ENCODE data around the gene RIN3. TPM values are rescaled to one million over a fixed set of nuclear protein-coding genes. Genes with fewer than 3 reads are reported as not detected.

RIN3 gene
- total and polyA plus RNA-seq, 12 donors, result 3.9 to 63.2 (median 30.3) TPM

DNA sequence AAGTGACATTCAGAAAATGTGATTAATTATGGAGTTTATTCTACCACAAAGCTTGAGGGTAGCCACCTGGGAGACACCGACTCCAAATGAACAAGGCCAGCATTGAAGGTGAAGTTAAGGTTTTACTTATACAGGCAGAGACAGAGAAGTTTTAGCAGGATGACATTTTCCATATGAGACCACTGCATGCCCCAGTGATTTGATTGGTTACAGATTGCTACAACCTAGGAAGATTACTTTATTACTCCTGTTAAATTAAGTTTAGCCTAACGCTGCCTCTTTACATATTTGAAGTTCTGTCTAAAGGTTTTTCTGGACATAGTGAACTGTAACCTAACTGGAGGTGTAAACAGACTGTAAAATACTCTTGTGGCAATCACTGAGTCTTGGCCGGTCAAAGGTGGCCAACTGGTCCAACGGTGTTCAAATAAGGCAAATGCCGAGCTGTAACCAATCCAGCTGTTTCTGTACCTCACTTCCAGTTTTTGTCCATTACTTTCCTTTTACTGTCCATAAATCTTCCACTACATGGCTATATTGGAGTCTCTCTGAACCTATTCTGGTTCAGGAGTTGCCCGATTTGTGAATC, 57.2 kb downstream of the RIN3 start:
- no peak for TF ChIP-seq POLR2A (IDR thresholded peaks at IDR 0.05)
- TF ChIP-seq, protein P1, sequence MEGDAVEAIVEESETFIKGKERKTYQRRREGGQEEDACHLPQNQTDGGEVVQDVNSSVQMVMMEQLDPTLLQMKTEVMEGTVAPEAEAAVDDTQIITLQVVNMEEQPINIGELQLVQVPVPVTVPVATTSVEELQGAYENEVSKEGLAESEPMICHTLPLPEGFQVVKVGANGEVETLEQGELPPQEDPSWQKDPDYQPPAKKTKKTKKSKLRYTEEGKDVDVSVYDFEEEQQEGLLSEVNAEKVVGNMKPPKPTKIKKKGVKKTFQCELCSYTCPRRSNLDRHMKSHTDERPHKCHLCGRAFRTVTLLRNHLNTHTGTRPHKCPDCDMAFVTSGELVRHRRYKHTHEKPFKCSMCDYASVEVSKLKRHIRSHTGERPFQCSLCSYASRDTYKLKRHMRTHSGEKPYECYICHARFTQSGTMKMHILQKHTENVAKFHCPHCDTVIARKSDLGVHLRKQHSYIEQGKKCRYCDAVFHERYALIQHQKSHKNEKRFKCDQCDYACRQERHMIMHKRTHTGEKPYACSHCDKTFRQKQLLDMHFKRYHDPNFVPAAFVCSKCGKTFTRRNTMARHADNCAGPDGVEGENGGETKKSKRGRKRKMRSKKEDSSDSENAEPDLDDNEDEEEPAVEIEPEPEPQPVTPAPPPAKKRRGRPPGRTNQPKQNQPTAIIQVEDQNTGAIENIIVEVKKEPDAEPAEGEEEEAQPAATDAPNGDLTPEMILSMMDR (IDR thresholded peaks at IDR 0.05), result no peak
- DNase-seq, result no peak
- intact Hi-C loops (cut with DNase I), result no loop called here

DNA sequence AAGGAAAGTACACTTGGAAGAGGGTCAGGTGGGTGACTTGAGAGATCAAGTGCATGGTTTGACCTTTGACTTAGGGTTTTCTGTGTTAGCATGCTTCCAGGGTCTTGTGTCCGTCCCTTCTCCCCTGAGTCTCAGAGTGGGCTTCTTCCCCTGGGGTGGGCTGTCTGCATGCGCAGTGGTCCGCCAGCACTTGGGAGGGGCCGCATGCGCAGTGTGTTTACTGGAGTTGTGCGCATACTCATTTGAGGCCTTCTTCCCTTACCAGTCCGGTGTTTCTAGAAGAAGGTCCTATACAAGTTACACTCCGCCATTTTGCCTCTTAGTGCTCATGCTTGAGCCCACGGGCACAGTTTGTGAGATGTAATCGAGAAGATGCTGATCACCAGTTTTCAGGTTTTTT, 58.5 kb downstream of the RIN3 start:
- Histone ChIP-seq H3K36me3 (replicated peaks in 1 of 2) (no peaks in the 10 kb centered on the region), H3K4me3 (no peak overlapping the region), H3K27me3 (no peaks in the 10 kb centered on the region), H3K27ac (no peak overlapping the region), H3K9me3 (replicated peaks in 1 of 3) (peaks cover 0 to 4% (median 0%) of the 10 kb centered on the region in 3 donors), H3K4me1 (replicated peaks in 1 of 2) (no peaks in the 10 kb centered on the region)
- intact Hi-C loops (cut with DNase I), result no loop called here
- TF ChIP-seq, protein P1 (IDR thresholded peaks at IDR 0.05), result no peak
- TF ChIP-seq POLR2A (IDR thresholded peaks at IDR 0.05), result no peak
- DNase-seq, result no peak
- WGBS, 4 donors, result 96 to 100% (median 99%) methylated on average over 10 of the region's 10 CpGs

More for the DNA sequence above, 57.2 kb downstream of the RIN3 start:
- 85 to 95% (median 87%) methylated on average over 6 of the region's 6 CpGs for WGBS, 4 donors
- H3K4me3 ChIP-seq, result no peak overlapping the region
- no peaks in the 10 kb centered on the region for H3K4me1 ChIP-seq (replicated peaks in 1 of 2)
- peaks cover 0 to 6% (median 0%) of the 10 kb centered on the region in 3 donors for H3K9me3 ChIP-seq (replicated peaks in 1 of 3)
- no peak overlapping the region for H3K27ac ChIP-seq
- peaks cover 0 to 6% of the 10 kb centered on the region in 2 donors for H3K36me3 ChIP-seq (replicated peaks in 1 of 2)
- no peaks in the 10 kb centered on the region for H3K27me3 ChIP-seq

DNA sequence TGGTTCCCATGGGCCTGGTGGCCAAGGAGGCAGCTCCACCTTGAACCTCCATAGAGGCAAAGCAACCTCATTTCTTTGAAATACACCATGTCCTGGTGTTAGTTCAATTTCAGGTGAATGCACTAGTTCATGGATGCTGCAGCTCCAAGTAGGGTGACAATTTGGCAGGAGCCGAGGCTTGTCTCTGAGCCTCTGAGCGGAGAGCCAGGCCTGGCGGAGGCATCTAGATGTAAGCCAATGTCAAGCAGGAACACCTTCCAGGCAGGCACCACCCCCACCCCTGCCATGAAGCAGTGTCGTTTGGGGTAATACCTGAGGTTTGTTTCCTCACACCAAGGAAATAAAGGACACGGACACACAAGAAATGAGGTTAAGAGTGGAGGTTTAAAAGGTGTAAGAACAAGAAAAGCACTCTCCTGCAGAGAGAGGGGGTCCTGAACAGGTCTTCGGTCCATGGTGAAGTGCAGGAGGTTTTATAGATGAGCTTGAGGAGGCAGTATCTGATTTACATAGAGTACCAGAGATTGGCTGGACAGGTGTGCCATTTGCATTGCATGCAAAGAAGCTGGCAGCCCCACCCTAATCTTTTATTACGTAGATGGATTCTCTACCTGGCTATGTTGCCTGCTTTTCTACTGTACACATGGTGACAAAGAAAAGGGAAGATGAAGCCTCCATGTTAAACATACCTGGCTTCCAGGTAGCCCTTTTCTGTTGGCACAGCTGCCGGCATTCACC, 60.3 kb downstream of the RIN3 start:
- TF ChIP-seq, protein P1 (IDR thresholded peaks at IDR 0.05), result no peak
- TF ChIP-seq POLR2A (IDR thresholded peaks at IDR 0.05), result no peak
- no peak for DNase-seq

DNA sequence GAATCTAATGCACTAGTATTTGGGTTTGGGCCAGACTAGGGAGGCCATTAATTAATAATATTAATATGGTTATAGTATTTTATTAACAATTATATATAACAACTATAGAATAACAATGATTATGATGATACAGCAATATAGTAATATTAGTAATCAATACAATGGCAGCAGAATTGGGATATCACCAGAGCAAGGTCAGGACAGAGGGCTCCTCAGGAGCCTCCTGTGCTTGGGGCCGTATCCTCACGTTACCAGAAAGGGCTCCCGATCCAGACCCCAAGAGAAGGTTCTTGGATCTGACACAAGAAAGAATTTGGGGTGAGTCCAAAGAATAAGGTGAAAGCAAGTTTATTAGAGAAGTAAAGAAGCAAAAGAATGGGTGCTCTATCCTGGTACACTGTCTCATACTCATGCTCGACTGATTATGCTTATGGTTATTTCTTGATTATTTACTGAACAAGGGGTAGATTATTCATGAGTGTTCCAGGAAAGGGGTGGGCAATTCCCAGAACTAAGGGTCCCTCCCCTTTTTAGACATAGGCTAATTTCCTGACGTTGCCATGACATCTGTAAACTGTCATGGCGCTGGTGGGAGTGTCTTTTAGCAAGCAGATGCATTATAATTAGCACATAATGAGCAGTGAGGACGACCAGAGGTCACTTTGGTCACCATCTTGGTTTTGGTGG, 61.6 kb downstream of the RIN3 start:
- no peak overlapping the region for H3K27ac ChIP-seq
- H3K4me3 ChIP-seq, result no peak overlapping the region
- H3K27me3 ChIP-seq, result no peaks in the 10 kb centered on the region
- peaks cover 0 to 10% of the 10 kb centered on the region in 2 donors for H3K36me3 ChIP-seq (replicated peaks in 1 of 2)
- no peaks in the 10 kb centered on the region for H3K9me3 ChIP-seq (replicated peaks in 1 of 3)
- TF ChIP-seq POLR2A (IDR thresholded peaks at IDR 0.05), result no peak
- TF ChIP-seq, protein P1 (IDR thresholded peaks at IDR 0.05), result no peak
- no peaks in the 10 kb centered on the region for H3K4me1 ChIP-seq (replicated peaks in 1 of 2)
- intact Hi-C loops (cut with DNase I), result no loop called here
- 87 to 91% (median 90%) methylated on average over 7 of the region's 7 CpGs for WGBS, 4 donors
- DNase-seq, result no peak

More for the DNA sequence above, 60.3 kb downstream of the RIN3 start:
- H3K4me3 ChIP-seq, result no peak overlapping the region
- no peak overlapping the region for H3K27ac ChIP-seq
- intact Hi-C loops (cut with DNase I), result no loop called here
- no peaks in the 10 kb centered on the region for H3K27me3 ChIP-seq
- WGBS, 4 donors, result 91 to 95% (median 92%) methylated on average over 8 of the region's 8 CpGs
- no peaks in the 10 kb centered on the region for H3K4me1 ChIP-seq (replicated peaks in 1 of 2)
- H3K9me3 ChIP-seq (replicated peaks in 1 of 3), result no peaks in the 10 kb centered on the region
- H3K36me3 ChIP-seq (replicated peaks in 1 of 2), result peaks cover 0 to 10% of the 10 kb centered on the region in 2 donors

All from adrenal gland (tissue), 12 donors.